Hepatocyte (in vitro differentiated cells): ENCODE measurements around the gene MN1.

Experiments
- EZH2 ChIP-seq: fragments of 200-600 bp; sonication (generic); IDR thresholded peaks from 2 replicates; pipeline ENCODE4 v1.6.1; 2016; ENCODE audit warnings: antibody characterized with exemption, mild to moderate bottlenecking, borderline replicate concordance
- EZH2phosphoT487 ChIP-seq: fragments of 200-600 bp; sonication (generic); IDR thresholded peaks from one replicate; pipeline ENCODE4 v1.6.1; 2018; ENCODE audit warnings: antibody characterized with exemption, mild to moderate bottlenecking, low read depth, moderate library complexity; ENCODE audit not compliant: unreplicated experiment, severe bottlenecking
- TF ChIP-seq, protein P1 (sequence below): fragments of 200-600 bp; sonication (generic); IDR thresholded peaks from 2 replicates; pipeline ENCODE4 v1.5.1; 2016; ENCODE audit warnings: antibody characterized with exemption, mild to moderate bottlenecking; ENCODE audit not compliant: poor library complexity

DNA sequence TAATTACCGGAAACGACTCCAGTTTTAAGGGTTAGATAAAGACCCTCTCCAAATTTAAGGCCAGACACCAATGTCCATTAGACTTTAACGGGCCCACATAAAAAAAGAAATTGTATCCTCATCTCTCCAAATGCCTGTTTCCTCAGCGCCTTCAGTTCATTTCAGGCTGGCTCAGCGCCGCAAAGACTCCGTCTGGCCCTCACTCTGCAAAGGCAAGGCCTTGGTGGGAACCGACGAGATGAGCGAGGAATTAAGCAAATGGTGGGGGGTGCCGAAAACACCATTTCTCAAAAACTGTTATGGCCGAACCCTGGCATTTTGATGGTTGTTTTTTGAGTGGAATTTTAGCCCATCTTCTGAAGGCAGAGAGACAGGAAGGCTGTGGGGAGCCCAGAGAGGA, 15.7 kb downstream of the MN1 start:
- TF ChIP-seq, protein P1, sequence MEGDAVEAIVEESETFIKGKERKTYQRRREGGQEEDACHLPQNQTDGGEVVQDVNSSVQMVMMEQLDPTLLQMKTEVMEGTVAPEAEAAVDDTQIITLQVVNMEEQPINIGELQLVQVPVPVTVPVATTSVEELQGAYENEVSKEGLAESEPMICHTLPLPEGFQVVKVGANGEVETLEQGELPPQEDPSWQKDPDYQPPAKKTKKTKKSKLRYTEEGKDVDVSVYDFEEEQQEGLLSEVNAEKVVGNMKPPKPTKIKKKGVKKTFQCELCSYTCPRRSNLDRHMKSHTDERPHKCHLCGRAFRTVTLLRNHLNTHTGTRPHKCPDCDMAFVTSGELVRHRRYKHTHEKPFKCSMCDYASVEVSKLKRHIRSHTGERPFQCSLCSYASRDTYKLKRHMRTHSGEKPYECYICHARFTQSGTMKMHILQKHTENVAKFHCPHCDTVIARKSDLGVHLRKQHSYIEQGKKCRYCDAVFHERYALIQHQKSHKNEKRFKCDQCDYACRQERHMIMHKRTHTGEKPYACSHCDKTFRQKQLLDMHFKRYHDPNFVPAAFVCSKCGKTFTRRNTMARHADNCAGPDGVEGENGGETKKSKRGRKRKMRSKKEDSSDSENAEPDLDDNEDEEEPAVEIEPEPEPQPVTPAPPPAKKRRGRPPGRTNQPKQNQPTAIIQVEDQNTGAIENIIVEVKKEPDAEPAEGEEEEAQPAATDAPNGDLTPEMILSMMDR: no peak
- TF ChIP-seq EZH2: no peak
- TF ChIP-seq EZH2phosphoT487: no peak
